Mesothelial cell of epicardium (in vitro differentiated cells): ENCODE results near the gene RNF212. TPM values are rescaled to one million over a fixed set of nuclear protein-coding genes. Genes with fewer than 3 reads are reported as not detected.

Experiments used
- DNase-seq, 2 experiments: peaks; one replicate each; pipeline ENCODE4 v3.0.0; 2021; ENCODE audit warnings: low spot score in 2 of 2; ENCODE audit not compliant: unreplicated experiment in 2 of 2
- H3K27ac Mint-ChIP-seq: 2 replicates; pipeline ENCODE4 v1.8.0; 2021; ENCODE audit warnings: mixed read lengths
- H3K27me3 Mint-ChIP-seq: 2 replicates; pipeline ENCODE4 v1.8.0; 2021; ENCODE audit warnings: low read depth, mixed read lengths
- H3K36me3 Mint-ChIP-seq: 2 replicates; pipeline ENCODE4 v1.8.0; 2021; ENCODE audit warnings: mixed read lengths
- H3K4me1 Mint-ChIP-seq: 2 replicates; pipeline ENCODE4 v1.8.0; 2021; ENCODE audit warnings: mixed read lengths
- H3K4me3 Mint-ChIP-seq: 2 replicates; pipeline ENCODE4 v1.8.0; 2021; ENCODE audit warnings: mild to moderate bottlenecking, moderate library complexity, mixed read lengths
- H3K9me3 Mint-ChIP-seq: 2 replicates; pipeline ENCODE4 v1.8.0; 2021; ENCODE audit warnings: mixed read lengths
- CTCF ChIP-seq: fragments of 200-600 bp; sonication (generic); IDR thresholded peaks from one replicate; pipeline ENCODE4 v1.5.0; 2021; ENCODE audit warnings: antibody characterized with exemption; ENCODE audit not compliant: unreplicated experiment
- total RNA-seq: library from RNA; stranded (reverse); gene quantifications from 3 replicates; pipeline ENCODE4 v1.2.1, GENCODE V29; 2021

RNF212 gene
- total RNA-seq, 1 donor from 2014 or later = 10.9 TPM

- no peak for TF ChIP-seq CTCF
- Mint-ChIP-seq H3K36me3 (peaks cover 5% of the 10 kb centered on the region), H3K9me3 (peaks cover 19% of the 10 kb centered on the region), H3K27me3 (peaks cover 71% of the 10 kb centered on the region), H3K4me3 (no peak overlapping the region), H3K27ac (no peak overlapping the region), H3K4me1 (no peaks in the 10 kb centered on the region)
- no peak for DNase-seq
These were observed 40.8 kb upstream of the RNF212 start for GRCh38 chr4:1154126-1154522.

DNA sequence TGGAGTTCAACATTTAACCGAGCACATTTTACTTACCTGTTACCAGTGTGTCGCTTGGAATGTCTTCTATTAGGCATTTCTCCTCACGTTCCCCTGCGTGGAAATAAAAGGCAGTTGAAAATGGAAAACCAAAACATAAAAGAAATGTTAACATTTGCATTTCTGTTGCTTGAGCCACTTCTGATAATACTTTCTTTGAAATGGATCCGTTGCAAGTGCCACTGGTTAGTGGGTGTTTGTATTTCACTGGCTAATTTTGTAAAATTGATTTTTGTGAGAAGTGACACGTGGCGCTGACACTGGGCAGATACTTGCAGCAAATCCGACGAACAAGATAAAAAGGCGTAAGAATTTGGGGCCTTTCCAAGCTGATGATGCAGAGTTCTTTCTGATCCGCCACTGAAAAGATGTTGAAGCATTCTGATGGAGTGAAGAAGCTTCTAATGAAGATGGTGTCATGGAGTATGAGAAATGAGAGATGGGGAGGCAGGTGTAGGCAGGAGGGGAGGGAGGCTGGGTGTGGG lies 40.3 kb upstream of the RNF212 start:
- peaks cover 5% of the 10 kb centered on the region for H3K36me3 Mint-ChIP-seq
- no peak overlapping the region for H3K4me3 Mint-ChIP-seq
- TF ChIP-seq CTCF = no peak
- peaks cover 16% of the 10 kb centered on the region for H3K9me3 Mint-ChIP-seq
- no peak overlapping the region for H3K27ac Mint-ChIP-seq
- DNase-seq = no peak
- H3K4me1 Mint-ChIP-seq = no peaks in the 10 kb centered on the region
- H3K27me3 Mint-ChIP-seq = peaks cover 73% of the 10 kb centered on the region

DNA sequence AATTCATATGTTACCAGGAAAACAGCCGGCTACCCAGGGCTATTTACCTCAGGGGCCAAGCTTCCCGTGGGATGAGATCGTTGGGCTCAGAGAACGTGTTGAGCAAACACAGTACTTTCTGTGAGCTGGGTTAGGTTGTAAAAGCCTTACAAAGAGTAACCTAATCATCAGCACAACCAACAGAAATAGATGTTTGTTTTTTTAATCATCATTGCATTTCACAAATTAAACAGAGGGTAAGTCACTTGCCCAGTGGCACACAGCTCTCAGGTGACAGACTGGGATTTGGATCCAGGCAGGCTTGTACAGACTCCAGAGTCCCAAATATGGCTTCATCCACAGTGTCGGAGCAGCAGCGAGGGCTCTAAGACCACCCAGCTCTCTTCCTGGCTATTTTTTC lies 38.9 kb upstream of the RNF212 start:
- Mint-ChIP-seq H3K27ac (no peak overlapping the region), H3K27me3 (peaks cover 69% of the 10 kb centered on the region), H3K36me3 (no peaks in the 10 kb centered on the region), H3K4me3 (no peak overlapping the region), H3K9me3 (peaks cover 3% of the 10 kb centered on the region), H3K4me1 (no peaks in the 10 kb centered on the region)
- no peak for TF ChIP-seq CTCF
- DNase-seq = no peak

- Mint-ChIP-seq H3K27me3 (peaks cover 66% of the 10 kb centered on the region), H3K27ac (no peak overlapping the region), H3K4me3 (no peak overlapping the region), H3K9me3 (peaks cover 5% of the 10 kb centered on the region), H3K4me1 (no peaks in the 10 kb centered on the region), H3K36me3 (no peaks in the 10 kb centered on the region)
- no peak for TF ChIP-seq CTCF
- DNase-seq = no peak
These were observed 38.2 kb upstream of the RNF212 start for GRCh38 chr4:1151541-1151940.

DNA sequence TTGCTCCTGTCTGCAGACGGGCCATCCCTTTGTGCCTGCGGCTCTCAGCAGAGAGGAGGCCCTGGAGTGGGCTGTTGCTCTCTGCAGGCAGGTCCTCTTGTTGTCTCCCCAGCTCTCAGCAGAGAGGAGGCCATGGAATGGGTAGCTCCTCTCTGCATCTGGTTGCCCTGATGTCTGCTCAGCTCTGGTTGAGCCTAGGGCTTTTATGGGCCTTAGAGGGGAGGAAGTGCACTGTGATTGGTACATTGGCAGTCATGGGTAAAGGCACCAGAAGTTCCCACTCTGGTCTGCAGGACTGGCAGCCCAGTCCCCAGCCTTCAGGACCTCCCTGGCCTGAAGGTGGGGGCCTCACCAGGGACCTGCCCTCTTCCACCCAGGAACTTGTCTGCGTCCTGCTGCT lies 37.5 kb upstream of the RNF212 start:
- H3K36me3 Mint-ChIP-seq = no peaks in the 10 kb centered on the region
- no peaks in the 10 kb centered on the region for H3K4me1 Mint-ChIP-seq

More for the DNA sequence above, 37.5 kb upstream of the RNF212 start:
- H3K27me3 Mint-ChIP-seq = peaks cover 59% of the 10 kb centered on the region
- no peak for TF ChIP-seq CTCF
- DNase-seq = no peak
- no peak overlapping the region for H3K27ac Mint-ChIP-seq
- H3K9me3 Mint-ChIP-seq = peaks cover 8% of the 10 kb centered on the region
- no peak overlapping the region for H3K4me3 Mint-ChIP-seq
